HepG2 (cell line): ENCODE data around the gene DTYMK. TPM values are rescaled to one million over a fixed set of nuclear protein-coding genes. Genes with fewer than 3 reads are reported as not detected.

Source experiments
- EED ChIP-seq: sonication (generic); formaldehyde crosslinking; IDR thresholded peaks from 2 replicates; pipeline ENCODE4 v1.5.0; 2020; ENCODE audit warnings: mild to moderate bottlenecking, missing genetic modification reagents
- MAZ ChIP-seq, 2 experiments: sonication (generic) in 1 of 2; formaldehyde crosslinking in 1 of 2; IDR thresholded peaks; 2 replicates each; pipeline versions ENCODE4 v1.5.0 to v1.6.1; 2012 to 2020; ENCODE audit warnings: low read depth in 2 of 2, mild to moderate bottlenecking in 2 of 2, borderline replicate concordance in 1 of 2, improper control_type of control experiment in 1 of 2, low read length in 1 of 2, missing genetic modification reagents in 1 of 2, moderate library complexity in 1 of 2
- NCOA1 ChIP-seq: sonication (generic); formaldehyde crosslinking; IDR thresholded peaks from 2 replicates; pipeline ENCODE4 v1.9.0; 2021; ENCODE audit warnings: missing genetic modification reagents
- SAFB2 ChIP-seq: sonication (generic); formaldehyde crosslinking; IDR thresholded peaks from 2 replicates; pipeline ENCODE4 v1.5.1; 2020; ENCODE audit warnings: missing genetic modification reagents, low read depth, mild to moderate bottlenecking, borderline replicate concordance
- TAF1 ChIP-seq: sonication (generic); formaldehyde crosslinking; IDR thresholded peaks from 2 replicates; pipeline ENCODE4 v1.4.0; 2020; ENCODE audit warnings: missing genetic modification reagents
- ZFX ChIP-seq: sonication (generic); formaldehyde crosslinking; IDR thresholded peaks from 2 replicates; pipeline ENCODE4 v1.4.0; 2020; ENCODE audit warnings: mild to moderate bottlenecking, low read depth, missing genetic modification reagents, moderate library complexity
- ZNF205 ChIP-seq: IDR thresholded peaks from 2 replicates; pipeline ENCODE4 v1.6.1; 2018; ENCODE audit warnings: missing biosample characterization, missing genetic modification reagents
- ZNF329 ChIP-seq: sonication (generic); formaldehyde crosslinking; IDR thresholded peaks from 2 replicates; pipeline ENCODE4 v1.9.0; 2021; ENCODE audit warnings: low read depth, mild to moderate bottlenecking, missing genetic modification reagents
- ZNF337 ChIP-seq: sonication (generic); formaldehyde crosslinking; IDR thresholded peaks from 2 replicates; pipeline ENCODE4 v1.5.1; 2020; ENCODE audit warnings: missing genetic modification reagents, low read depth, mild to moderate bottlenecking, borderline replicate concordance
- ZNF556 ChIP-seq: sonication (generic); formaldehyde crosslinking; IDR thresholded peaks from 2 replicates; pipeline ENCODE4 v1.4.0; 2020; ENCODE audit warnings: mild to moderate bottlenecking, missing genetic modification reagents, borderline replicate concordance
- ZNF709 ChIP-seq: sonication (generic); formaldehyde crosslinking; IDR thresholded peaks from 2 replicates; pipeline ENCODE4 v1.5.0; 2020; ENCODE audit warnings: mild to moderate bottlenecking, missing genetic modification reagents
- ZNF766 ChIP-seq: sonication (generic); formaldehyde crosslinking; IDR thresholded peaks from 2 replicates; pipeline ENCODE4 v1.5.0; 2020; ENCODE audit warnings: missing genetic modification reagents, borderline replicate concordance
- ZNF879 ChIP-seq: sonication (generic); formaldehyde crosslinking; IDR thresholded peaks from 2 replicates; pipeline ENCODE4 v1.8.1; 2023; ENCODE audit warnings: missing genetic modification reagents
- polyA plus RNA-seq, 8 experiments: library from polyadenylated mRNA; depleted of rRNA in 3 of 8; stranded (reverse) in 7 of 8; unstranded in 1 of 8; fragments of >200 nt; fragmentation: Illumina TruSeq in 4 of 8; extraction: Trizol in 4 of 8; gene quantifications; 2 replicates each; pipeline versions ENCODE4 v1.2.1 to v1.2.3, GENCODE V29; 2011 to 2016; ENCODE audit warnings: low read depth in 4 of 8, missing spikeins in 1 of 8, mixed read lengths in 1 of 8; ENCODE audit not compliant: insufficient read depth in 1 of 8
- total RNA-seq, 5 experiments: library from RNA; depleted of rRNA; stranded (reverse); fragments of >200 nt; fragmentation: Illumina TruSeq; extraction: Trizol; gene quantifications; 2 replicates each; pipeline ENCODE4 v1.2.3, GENCODE V29; 2016; ENCODE audit warnings: low read depth in 1 of 5
- TF ChIP-seq, protein P1 (sequence below): sonication (generic); formaldehyde crosslinking; IDR thresholded peaks from 2 replicates; pipeline ENCODE4 v1.9.0; 2021; ENCODE audit warnings: missing genetic modification reagents, borderline replicate concordance
- TF ChIP-seq, protein P2 (sequence below): sonication (generic); formaldehyde crosslinking; IDR thresholded peaks from 2 replicates; pipeline ENCODE4 v1.9.0; 2022; ENCODE audit warnings: missing genetic modification reagents, mild to moderate bottlenecking, borderline replicate concordance
- TF ChIP-seq, protein P3 (sequence below), 2 experiments: sonication (generic) in 1 of 2; formaldehyde crosslinking in 1 of 2; IDR thresholded peaks; 2 replicates each; pipeline versions ENCODE4 v1.4.0 to v1.6.1; 2016 to 2020; ENCODE audit warnings: borderline replicate concordance in 1 of 2, low read depth in 1 of 2, mild to moderate bottlenecking in 1 of 2, missing genetic modification reagents in 1 of 2
- TF ChIP-seq, protein P4 (sequence below), 2 experiments: sonication (generic) in 1 of 2; formaldehyde crosslinking in 1 of 2; IDR thresholded peaks; 2 replicates each; pipeline versions ENCODE4 v1.4.0 to v1.6.1; 2018 to 2020; ENCODE audit warnings: missing genetic modification reagents in 2 of 2, borderline replicate concordance in 1 of 2, low read depth in 1 of 2, mild to moderate bottlenecking in 1 of 2, missing biosample characterization in 1 of 2

The DTYMK gene
- total and polyA plus RNA-seq, 2 of the 13 experiments (the other 11 are each of a cell fraction or from before 2014, with no cell fraction given) = 57.5 to 134 TPM

DNA sequence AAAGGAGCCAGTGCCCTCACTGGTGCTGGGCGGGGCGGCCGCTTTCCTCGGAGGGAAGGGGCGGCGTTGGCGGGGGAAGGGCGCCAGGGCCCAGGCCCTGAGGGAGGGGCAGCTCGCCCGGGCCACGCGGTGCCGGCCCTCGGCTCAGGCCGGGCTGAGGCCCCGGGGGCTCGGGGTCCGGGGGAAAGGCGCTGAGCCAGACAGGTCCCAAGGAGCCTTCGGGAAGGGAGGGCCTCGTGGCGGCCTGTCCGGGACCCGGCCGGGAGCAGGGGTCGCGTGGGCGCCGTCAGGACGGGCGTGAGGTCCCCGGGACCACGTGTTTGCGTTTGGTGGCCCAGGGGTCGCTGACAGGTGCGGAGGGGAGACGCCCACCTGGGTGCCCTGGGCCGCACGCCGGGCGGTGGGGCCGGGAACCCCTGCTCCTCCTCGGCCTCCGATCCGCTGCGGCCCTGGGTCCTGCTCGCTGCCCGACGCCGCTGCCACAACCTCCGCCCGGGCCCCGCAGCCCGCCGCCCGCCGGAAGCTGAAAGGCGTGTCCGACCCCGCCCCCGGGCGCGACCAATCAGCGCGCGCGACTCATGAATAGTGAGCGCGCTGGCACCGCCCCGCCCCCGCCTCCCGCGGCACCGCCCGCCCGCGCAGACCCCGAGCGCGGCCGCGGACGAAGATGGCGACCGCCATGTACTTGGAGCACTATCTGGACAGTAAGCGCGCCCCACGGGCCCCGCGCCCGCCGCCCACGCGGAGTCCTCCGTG, 15.0 kb upstream of the DTYMK start, which contains the start of gene ING5 (continued):
- TF ChIP-seq ZNF766 (CRISPR knock-in tag) (peak; percentile 73; the same call in 1 of the 2 replicates), EED (CRISPR knock-in tag) (peak; percentile 70; the same call in 1 of the 2 replicates), TAF1 (peak; percentile 89; the same call in 1 of the 2 replicates), ZFX (CRISPR knock-in tag) (peak; percentile 94), ZNF556 (peak; percentile 83; the same call in 1 of the 2 replicates), ZNF205 (peak; percentile 81; the same call in 1 of the 2 replicates), ZNF337 (peak; percentile 58; the same call in 1 of the 2 replicates), ZNF329 (CRISPR knock-in tag) (no peak; the same call in 1 of the 2 replicates), NCOA1 (peak; percentile 88; the same call in 1 of the 2 replicates), SAFB2 (CRISPR knock-in tag) (peak; percentile 97), ZNF879 (CRISPR knock-in tag) (peak; percentile 92; the same call in 1 of the 2 replicates), MAZ (IDR thresholded peaks at IDR 0.05; ENCODE audit: borderline replicate concordance, low read depth, low read length) (peak; percentile 54), MAZ (CRISPR knock-in tag; IDR thresholded peaks at IDR 0.05; ENCODE audit: low read depth) (peak; percentile 67), ZNF709 (CRISPR knock-in tag) (peak; percentile 95)
- TF ChIP-seq, protein P1, sequence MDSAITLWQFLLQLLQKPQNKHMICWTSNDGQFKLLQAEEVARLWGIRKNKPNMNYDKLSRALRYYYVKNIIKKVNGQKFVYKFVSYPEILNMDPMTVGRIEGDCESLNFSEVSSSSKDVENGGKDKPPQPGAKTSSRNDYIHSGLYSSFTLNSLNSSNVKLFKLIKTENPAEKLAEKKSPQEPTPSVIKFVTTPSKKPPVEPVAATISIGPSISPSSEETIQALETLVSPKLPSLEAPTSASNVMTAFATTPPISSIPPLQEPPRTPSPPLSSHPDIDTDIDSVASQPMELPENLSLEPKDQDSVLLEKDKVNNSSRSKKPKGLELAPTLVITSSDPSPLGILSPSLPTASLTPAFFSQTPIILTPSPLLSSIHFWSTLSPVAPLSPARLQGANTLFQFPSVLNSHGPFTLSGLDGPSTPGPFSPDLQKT (CRISPR knock-in tag) = peak; percentile 77; the same call in 1 of the 2 replicates
- TF ChIP-seq, protein P2, sequence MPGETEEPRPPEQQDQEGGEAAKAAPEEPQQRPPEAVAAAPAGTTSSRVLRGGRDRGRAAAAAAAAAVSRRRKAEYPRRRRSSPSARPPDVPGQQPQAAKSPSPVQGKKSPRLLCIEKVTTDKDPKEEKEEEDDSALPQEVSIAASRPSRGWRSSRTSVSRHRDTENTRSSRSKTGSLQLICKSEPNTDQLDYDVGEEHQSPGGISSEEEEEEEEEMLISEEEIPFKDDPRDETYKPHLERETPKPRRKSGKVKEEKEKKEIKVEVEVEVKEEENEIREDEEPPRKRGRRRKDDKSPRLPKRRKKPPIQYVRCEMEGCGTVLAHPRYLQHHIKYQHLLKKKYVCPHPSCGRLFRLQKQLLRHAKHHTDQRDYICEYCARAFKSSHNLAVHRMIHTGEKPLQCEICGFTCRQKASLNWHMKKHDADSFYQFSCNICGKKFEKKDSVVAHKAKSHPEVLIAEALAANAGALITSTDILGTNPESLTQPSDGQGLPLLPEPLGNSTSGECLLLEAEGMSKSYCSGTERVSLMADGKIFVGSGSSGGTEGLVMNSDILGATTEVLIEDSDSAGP (CRISPR knock-in tag) = peak; percentile 87; the same call in 1 of the 2 replicates
- TF ChIP-seq, protein P3, sequence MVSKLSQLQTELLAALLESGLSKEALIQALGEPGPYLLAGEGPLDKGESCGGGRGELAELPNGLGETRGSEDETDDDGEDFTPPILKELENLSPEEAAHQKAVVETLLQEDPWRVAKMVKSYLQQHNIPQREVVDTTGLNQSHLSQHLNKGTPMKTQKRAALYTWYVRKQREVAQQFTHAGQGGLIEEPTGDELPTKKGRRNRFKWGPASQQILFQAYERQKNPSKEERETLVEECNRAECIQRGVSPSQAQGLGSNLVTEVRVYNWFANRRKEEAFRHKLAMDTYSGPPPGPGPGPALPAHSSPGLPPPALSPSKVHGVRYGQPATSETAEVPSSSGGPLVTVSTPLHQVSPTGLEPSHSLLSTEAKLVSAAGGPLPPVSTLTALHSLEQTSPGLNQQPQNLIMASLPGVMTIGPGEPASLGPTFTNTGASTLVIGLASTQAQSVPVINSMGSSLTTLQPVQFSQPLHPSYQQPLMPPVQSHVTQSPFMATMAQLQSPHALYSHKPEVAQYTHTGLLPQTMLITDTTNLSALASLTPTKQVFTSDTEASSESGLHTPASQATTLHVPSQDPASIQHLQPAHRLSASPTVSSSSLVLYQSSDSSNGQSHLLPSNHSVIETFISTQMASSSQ (IDR thresholded peaks at IDR 0.05; ENCODE audit: low read depth) = no peak
- TF ChIP-seq, protein P3 (CRISPR knock-in tag; IDR thresholded peaks at IDR 0.05; ENCODE audit: borderline replicate concordance) = peak; percentile 67
- TF ChIP-seq, protein P4, sequence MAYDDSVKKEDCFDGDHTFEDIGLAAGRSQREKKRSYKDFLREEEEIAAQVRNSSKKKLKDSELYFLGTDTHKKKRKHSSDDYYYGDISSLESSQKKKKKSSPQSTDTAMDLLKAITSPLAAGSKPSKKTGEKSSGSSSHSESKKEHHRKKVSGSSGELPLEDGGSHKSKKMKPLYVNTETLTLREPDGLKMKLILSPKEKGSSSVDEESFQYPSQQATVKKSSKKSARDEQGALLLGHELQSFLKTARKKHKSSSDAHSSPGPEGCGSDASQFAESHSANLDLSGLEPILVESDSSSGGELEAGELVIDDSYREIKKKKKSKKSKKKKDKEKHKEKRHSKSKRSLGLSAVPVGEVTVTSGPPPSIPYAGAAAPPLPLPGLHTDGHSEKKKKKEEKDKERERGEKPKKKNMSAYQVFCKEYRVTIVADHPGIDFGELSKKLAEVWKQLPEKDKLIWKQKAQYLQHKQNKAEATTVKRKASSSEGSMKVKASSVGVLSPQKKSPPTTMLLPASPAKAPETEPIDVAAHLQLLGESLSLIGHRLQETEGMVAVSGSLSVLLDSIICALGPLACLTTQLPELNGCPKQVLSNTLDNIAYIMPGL (CRISPR knock-in tag; IDR thresholded peaks at IDR 0.05; ENCODE audit: borderline replicate concordance in 1 of 2, low read depth in 1 of 2) = peak; percentile 86 to 89
